ENCODE data around the gene WDR93. TPM values are rescaled to one million over a fixed set of nuclear protein-coding genes. Genes with fewer than 3 reads are reported as not detected.
"Not testable (repeated sequence)": the region's sequence is repeated elsewhere in the genome, so short reads cannot be mapped to it uniquely, and the experiment has no call there.

The WDR93 gene
- total RNA-seq, 2 experiments from 2014 or later = not detected

DNA sequence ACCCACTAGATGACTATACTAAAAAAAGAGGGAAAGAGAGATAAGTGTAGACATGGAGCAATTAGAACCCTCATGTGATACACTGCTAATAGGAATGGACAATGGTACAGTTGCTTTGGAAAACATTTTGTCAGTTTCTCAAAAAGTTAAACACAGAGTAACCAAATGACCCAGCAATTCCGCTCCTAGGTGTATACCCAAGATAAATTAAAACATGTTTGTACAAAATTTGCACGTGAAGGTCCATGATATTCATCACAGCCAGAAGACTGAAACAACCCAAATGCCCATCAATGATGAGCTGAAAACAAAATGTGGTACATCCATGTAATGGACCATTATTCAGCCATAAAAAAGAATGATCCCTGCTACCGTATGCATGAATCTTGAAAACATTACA lies 97.3 kb downstream of the WDR93 start:
- CTCF ChIA-PET = no interaction called here
- DNase-seq = no peak
- Mint-ChIP-seq H3K27me3 (peaks cover 15% of the 10 kb centered on the region), H3K27ac (no peak overlapping the region), H3K4me3 (no peak overlapping the region), H3K4me1 (no peaks in the 10 kb centered on the region), H3K36me3 (peaks cover 3% of the 10 kb centered on the region), H3K9me3 (ENCODE audit: low read depth) (peaks cover 4% of the 10 kb centered on the region)
- ATAC-seq = no peak

DNA sequence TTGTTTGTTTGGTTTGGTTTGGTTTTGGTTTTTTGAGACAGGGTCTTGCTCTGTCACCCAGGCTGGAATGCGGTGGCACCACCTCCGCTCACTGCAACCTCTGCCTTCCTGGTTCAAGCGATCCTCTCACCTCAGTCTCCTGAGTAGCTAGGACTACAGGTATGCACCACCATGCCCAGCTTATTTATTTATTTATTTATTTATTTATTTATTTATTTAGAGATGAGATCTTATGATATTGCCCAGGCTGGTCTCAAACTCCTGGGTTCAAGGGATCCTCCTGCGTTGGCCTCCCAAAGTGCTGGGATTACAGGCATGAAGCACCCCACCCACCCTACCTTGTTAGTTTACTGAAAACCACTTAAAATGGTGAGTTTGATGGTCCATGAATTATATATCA lies 98.0 kb downstream of the WDR93 start:
- H3K4me1 Mint-ChIP-seq; CTCF ChIA-PET; ATAC-seq; H3K9me3 Mint-ChIP-seq (ENCODE audit: low read depth); DNase-seq; H3K4me3 Mint-ChIP-seq; H3K27ac Mint-ChIP-seq; H3K36me3 Mint-ChIP-seq: not testable (repeated sequence)
- peaks cover 15% of the 10 kb centered on the region for H3K27me3 Mint-ChIP-seq

GRCh38 chr15:89790206-89790605 lies 99.6 kb downstream of the WDR93 start:
- DNase-seq = no peak
- Mint-ChIP-seq H3K27ac (no peak overlapping the region), H3K4me1 (no peaks in the 10 kb centered on the region), H3K4me3 (no peak overlapping the region), H3K9me3 (ENCODE audit: low read depth) (peaks cover 4% of the 10 kb centered on the region), H3K27me3 (peaks cover 23% of the 10 kb centered on the region), H3K36me3 (peaks cover 3% of the 10 kb centered on the region)
- ATAC-seq = no peak
- CTCF ChIA-PET = interaction anchor here (0.7 kb wide), 1 partner anchor 312 kb away, joined by 3 read pairs; the partner anchor contains the start of gene IDH2

DNA sequence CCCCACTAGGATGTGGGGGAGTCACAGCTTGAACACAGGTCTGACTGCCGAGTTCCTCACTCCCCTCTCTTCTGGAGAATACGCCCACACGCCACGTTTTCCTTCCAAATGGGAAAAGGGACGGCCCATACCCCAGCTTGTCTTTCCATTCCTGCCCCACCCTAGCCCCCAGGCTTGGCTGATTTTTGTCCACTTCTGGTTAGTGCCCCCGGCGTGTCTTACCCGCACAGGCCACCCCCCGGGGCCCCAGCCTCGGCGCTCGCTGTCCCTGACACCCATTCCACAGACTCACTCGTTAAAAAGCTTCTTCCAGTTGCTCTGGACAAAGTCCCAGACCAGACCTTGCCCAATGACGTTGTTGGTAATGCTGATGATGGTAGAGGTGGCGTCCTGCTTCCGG lies 100.0 kb downstream of the WDR93 start:
- Mint-ChIP-seq H3K27ac (no peak overlapping the region), H3K36me3 (peaks cover 3% of the 10 kb centered on the region), H3K9me3 (ENCODE audit: low read depth) (peaks cover 4% of the 10 kb centered on the region), H3K4me1 (no peaks in the 10 kb centered on the region), H3K4me3 (no peak overlapping the region), H3K27me3 (peaks cover 27% of the 10 kb centered on the region)
- DNase-seq (no peak), ATAC-seq (no peak)
- CTCF ChIA-PET = interaction anchor here (1.4 kb wide), 1 partner anchor 50 kb away, joined by 3 read pairs; no protein-coding TSS in a partner anchor

DNA sequence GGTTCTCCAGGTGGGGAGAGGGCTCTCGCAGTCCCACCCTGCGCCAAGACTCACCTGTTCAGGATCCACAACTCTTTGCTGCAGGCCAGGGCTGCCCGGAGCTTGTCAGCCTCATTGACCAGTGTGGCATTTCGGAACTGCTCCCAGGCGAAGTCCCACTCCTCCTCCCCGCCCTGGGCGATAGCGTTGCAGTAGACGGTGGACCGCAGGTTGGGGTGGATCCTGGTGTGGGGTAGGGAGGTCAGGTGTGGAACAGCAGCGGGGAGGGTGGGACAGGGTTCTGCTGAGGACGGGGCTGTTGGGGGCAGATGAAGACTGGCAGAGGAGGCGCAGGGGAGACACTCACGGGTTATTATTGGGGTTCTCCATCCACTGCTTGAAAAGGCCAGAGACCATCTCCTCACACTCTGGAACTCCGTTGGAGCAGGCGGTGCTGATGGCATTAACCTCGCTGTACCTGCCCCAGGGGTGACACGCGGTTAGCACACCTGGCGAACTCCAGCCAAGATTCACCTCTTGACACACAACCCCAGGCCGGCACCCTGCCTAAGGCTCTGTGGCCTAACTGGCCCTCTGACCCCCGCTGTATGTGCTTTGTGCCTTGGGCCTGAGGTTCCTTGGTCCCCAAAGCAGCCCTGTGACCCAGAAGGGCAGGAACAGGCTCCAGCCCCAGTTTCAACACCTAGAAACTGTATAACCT lies 101.6 kb downstream of the WDR93 start:
- DNase-seq (no peak), ATAC-seq (no peak)
- H3K4me3 Mint-ChIP-seq = no peak overlapping the region
- CTCF ChIA-PET = no interaction called here
- H3K36me3 Mint-ChIP-seq = peaks cover 3% of the 10 kb centered on the region
- H3K27me3 Mint-ChIP-seq = peaks cover 26% of the 10 kb centered on the region
- peaks cover 4% of the 10 kb centered on the region for H3K9me3 Mint-ChIP-seq (ENCODE audit: low read depth)
- H3K4me1 Mint-ChIP-seq = no peaks in the 10 kb centered on the region
- H3K27ac Mint-ChIP-seq = no peak overlapping the region

Other genes starting within 250 kb of the WDR93 start
- not detected for gene RHCG, start 194.2 kb upstream of the WDR93 start, total RNA-seq
- 10 to 100 TPM; 30.8 to 35.5 TPM for gene TICRR, start 115.3 kb upstream of the WDR93 start, total RNA-seq
- gene KIF7, start 35.3 kb upstream of the WDR93 start, total RNA-seq = 1 to 10 TPM in 1 of 2 experiments, under 1 TPM in 1; 0.55 to 2.5 TPM
- gene PLIN1, start 11.4 kb upstream of the WDR93 start, total RNA-seq = under 1 TPM in 1 of 2 experiments, not detected in 1; 0.12 TPM
- 1 to 10 TPM; 1.6 to 2.2 TPM for gene PEX11A, start 57 bp upstream of the WDR93 start, total RNA-seq
- 1 to 10 TPM; 3.1 to 5.1 TPM for gene MESP1, start 60.4 kb downstream of the WDR93 start, total RNA-seq
- gene MESP2, start 85.5 kb downstream of the WDR93 start, total RNA-seq = not detected
- under 1 TPM; 0.68 to 0.76 TPM for gene ANPEP, start 124.0 kb downstream of the WDR93 start, total RNA-seq
- 10 to 100 TPM; 22.2 to 26.5 TPM for gene AP3S2, start 203.2 kb downstream of the WDR93 start, total RNA-seq
- not detected for gene ARPIN, start 222.1 kb downstream of the WDR93 start, total RNA-seq

Data from activated CD8-positive, alpha-beta memory T cell treated with anti-CD3 and anti-CD28 coated beads, Interleukin-2, amount 10 ng/mL, durations not matched to agents 7 days and 5 days (primary cell).